Activated T-helper 1 cell treated with Interleukin-2 at 50 U/mL for 16 hours (primary cell): Measurements from ENCODE around the gene ATP7B.
"Not testable (repeated sequence)": the region's sequence is repeated elsewhere in the genome, so short reads cannot be mapped to it uniquely, and the experiment has no call there.

ENCODE experiments used
- DNase-seq: peaks from one replicate; pipeline ENCODE4 v3.0.0-alpha.2; 2020; ENCODE audit warnings: low read depth

Gene ATP7B

GRCh38 chr13:52006523-52007245, 4.6 kb downstream of the ATP7B start:
- no peak for DNase-seq

DNA sequence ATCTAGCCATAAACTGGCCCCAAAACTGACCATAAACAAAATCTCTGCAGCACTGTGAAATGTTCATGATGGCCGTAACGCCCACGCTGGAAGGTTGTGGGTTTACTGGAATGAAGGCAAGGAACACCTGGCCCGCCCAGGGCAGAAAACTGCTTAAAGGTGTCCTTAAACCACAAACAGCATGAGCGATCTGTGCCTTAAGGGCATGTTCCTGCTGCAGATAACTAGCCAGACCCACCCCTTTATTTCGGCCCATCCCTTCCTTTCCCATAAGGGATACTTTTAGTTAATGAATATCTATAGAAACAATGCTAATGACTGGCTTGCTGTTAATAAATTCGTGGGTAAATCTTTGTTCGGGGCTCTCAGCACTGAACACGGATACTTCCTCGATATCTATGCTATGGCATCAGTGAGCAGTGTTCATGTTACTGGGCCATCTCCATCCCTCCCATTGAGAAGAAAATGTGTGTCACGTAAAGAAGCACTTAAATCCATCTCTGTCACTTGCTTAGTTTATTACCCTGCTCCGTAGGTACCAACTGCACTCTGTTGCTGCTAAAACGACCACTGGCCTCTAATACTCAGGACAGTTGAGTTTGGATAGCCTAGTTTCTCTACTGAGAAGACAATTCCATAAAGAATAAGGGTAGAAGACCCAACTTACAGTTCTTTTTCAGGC, 5.3 kb downstream of the ATP7B start:
- no peak for DNase-seq

GRCh38 chr13:52004511-52005170, 6.6 kb downstream of the ATP7B start:
- DNase-seq, result no peak

- DNase-seq, result no peak
Observed at GRCh38 chr13:52003541-52003940, 7.7 kb downstream of the ATP7B start.

- no peak for DNase-seq
Observed at GRCh38 chr13:52002361-52002760, 8.9 kb downstream of the ATP7B start.

DNA sequence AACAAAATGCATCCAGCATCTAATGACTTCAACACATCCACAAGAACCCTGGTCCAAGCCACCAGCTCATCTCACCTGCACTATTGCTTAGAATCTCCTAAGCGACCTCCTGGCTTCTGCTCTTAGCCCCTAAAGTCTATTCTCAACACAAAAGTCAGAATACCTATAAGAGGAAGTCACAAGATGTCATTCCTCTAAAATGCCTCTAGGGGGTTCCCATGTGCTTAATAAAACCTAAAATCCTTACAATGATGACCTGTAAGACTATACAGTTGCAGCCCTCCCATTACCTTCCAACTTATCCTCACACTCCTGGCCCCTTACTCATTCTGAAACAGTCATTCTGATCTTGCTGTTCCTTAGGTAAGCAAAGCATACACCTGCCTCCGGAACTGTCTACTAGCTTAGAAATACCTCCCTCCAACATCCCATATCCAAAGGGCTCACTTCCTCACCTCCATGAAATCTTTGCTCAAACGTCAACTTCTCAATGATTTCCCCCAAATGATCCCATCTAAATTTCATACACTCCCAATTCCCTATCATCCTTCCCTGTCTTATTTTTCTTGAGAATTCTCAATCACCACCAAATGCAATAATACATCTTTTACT, 10.0 kb downstream of the ATP7B start:
- no peak for DNase-seq

GRCh38 chr13:51999921-52000320, 11.3 kb downstream of the ATP7B start:
- no peak for DNase-seq

- no peak for DNase-seq
Observed at GRCh38 chr13:51999510-51999911, 11.7 kb downstream of the ATP7B start.

DNA sequence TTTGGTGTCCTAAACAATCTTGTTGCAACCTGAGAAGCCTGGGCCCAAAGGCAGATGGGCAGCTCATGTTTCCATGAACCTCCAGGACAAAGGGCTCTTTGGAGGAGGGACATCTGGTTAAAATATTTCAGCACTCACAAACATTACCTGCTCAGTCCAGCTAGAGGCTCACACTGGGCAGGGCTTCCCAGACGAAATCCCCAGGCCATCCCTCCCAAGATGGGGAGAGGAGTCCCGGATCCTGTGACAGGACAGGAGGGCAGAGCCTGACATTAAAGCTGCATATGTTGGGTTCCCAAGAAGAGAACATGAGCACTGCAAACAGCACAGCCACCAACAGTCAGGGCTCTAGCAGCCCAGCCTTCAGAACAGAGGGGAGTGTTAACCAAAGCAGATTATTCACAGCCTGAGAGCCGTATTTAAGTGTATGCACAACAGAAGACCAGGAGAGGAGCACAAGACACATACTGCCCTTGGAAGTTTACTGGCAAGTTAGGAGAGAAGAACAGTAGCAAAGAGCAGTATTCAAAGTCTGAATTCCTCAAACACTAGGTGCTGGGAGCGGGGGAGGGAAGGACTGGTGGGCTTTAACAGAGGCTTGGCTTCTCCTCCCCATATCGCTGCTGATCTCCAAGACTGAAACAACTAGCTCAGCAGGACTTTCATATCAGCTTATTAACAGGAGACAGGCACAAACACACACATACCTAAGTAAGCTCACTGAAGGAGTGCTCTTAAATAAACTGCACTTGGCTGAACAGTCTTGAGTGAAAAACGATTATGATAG, 12.3 kb downstream of the ATP7B start:
- DNase-seq, result no peak

DNA sequence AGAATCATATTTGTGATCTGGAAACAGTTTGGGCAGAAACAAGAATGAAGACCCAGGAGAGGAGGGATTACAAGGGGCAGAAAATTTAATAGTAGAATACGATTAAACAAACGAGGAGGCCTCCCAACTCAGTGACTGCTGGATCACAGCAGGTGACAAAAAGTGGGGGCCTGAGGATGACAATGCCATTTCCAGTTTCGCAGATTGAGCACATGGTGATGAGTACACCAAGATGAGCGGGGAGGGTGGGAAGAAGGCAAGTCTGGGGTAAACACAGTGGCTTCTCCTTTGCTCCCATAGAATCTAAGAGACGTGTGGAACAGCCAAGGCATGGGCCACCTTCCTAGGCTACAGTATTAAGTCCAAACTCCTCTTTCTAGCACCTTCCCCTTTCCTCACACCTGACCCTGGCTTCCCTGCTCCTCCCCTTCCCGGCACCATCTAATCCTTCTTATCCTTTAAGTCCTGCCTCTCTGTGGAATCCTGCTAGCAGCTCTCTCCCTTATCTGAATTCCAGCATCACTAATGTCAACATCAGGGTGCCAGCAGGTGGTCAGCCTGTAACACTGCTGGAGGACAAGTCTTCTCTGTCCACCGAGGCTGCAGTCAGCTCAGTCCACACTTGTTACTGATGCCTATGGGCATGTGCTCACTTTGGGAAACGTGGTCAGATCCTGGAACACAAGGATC, 13.5 kb downstream of the ATP7B start:
- DNase-seq, result no peak

- DNase-seq, result no peak
Observed at GRCh38 chr13:51997186-51997585, 14.1 kb downstream of the ATP7B start.

DNA sequence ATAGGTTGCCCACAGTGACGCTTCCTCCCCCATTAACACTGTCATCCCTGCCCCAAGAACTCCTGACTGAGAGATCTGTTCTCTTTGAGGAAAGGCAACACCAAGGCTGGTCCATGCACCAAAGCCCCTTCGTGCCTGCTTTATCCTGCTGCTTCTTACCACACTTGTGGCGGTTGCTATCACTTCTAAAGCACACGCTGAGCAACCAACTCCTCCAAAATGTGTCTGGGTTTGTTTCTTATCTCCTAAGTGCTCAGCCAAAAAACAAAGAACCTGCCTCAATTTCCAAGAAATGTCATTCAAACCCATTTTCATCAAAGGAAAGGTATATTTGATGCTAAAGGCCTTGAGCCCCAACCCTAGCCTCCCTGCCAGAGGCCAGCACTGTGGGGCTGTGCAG, 14.6 kb downstream of the ATP7B start:
- no peak for DNase-seq

GRCh38 chr13:51995677-51996551, 15.3 kb downstream of the ATP7B start:
- DNase-seq, result no peak

- no peak for DNase-seq
Observed at GRCh38 chr13:51993713-51994112, 17.5 kb downstream of the ATP7B start.

- DNase-seq, result no peak
Observed at GRCh38 chr13:51988988-51989618, 22.1 kb downstream of the ATP7B start.

- DNase-seq, result not testable (repeated sequence)
Observed at GRCh38 chr13:51984904-51985303, 26.3 kb downstream of the ATP7B start.

DNA sequence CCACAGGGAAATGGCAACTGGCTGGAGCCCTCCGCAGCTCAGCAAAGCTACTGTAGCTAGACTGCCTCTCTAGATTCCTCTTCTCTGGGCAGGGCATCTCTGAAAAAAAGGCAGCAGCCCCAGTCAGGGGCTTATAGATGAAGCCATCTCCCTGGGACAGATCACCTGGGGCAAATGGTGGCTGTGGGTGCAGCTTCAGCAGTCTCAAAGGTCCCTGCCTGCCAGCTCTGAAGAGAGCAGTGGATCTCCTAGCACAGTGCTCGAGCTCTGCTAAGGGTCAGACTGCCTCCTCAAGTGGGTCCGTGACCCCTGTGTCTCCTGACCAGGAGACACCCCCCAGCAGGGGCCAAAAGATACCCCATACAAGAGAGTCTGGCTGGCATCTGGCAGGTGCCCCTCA, 28.0 kb downstream of the ATP7B start:
- DNase-seq, result not testable (repeated sequence)

DNA sequence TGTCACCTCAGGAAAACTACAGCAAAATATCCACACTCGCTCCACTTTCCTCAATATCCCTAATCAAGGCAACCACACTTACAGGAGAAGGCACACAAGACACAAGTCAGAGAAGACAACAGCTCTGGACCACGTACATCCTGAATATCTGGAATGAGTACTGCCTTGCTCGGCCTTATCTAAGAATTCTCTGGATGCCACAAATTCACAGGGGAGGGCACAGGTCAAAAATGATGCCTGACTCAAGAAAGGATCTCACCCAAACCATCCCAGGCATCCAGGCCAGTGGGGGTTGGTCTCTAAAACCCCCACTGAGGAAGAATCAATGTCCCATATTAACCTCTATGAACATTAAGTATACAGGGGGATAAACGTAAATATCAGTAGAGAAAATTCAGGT, 29.9 kb downstream of the ATP7B start:
- no peak for DNase-seq

DNA sequence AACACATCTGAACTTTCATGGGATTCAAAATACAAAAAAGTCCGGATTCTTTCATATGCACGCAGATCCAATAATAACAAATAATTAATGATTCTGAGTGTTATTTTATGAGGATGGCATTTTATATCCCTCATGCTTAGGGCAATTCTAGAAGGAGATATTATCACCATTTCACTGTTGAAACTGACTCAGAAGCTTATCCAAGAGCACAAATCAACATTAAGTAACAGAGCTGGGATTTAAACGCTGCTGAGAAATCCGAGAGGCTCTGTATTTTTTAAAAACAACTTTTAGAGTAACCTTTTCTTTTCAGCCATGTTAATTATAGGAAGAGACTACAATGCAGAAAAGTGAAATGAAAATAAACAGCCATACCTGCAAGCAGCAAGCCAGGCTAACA, 30.3 kb downstream of the ATP7B start:
- no peak for DNase-seq
